HK-2 (cell line): ENCODE measurements around the gene PRKACG.
"Not testable (repeated sequence)": the region's sequence is repeated elsewhere in the genome, so short reads cannot be mapped to it uniquely, and the experiment has no call there.

Experiments
- DNase-seq: peaks from one replicate; pipeline ENCODE4 v3.0.0-alpha.2; 2018; ENCODE audit not compliant: unreplicated experiment

PRKACG gene

DNA sequence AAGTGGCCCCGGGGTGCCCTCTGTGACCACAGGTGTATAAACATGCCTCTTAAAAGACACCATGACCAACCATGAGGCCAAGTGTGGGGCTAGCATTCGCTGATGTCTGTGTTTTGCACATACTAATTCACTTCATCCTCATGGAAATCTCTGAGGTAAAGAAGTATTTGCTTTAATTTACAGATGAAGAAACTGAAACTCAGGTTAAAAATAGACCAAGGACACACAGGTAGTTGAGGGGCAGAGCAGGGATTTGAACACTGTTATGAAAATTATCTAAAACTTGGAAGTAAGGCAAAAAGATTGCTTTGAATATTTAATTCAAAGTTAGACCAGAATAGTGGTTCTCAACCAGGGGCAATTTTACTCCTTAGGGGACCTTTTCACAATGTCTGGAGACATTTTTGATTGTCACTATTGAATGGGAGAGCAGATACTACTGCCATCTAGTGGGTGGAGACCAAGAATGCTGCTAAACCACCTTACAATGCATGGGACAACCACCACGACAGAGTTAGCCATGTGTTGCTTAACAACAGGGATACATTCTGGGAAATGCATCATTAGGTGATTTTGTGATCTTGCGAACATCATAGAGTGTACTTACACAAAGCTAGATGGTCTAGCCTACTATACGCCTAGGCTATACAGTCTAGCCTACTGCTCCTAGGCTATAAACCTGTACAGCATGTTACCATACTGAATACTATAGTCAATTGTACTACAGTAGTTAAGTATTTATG, 13.6 kb upstream of the PRKACG start:
- DNase-seq, result no peak

DNA sequence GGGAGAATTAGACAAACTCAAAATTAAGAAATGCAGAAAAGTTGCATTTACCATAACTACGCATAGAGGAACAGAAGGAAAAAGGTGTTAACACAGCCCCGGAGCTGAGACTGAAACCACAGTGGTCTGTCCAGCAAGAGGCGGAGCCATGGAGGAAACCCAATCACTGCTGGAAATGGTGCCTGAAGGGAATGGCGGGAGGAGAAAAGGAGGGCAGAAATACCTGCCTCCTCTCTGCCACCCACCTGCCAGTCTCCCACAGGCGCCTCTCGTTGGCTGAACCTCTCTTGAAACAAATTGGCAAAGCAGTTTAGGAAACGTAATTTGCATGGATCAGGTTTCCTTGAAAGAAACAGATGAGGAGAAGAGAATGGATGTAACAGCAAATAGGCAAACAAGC, 9.7 kb upstream of the PRKACG start:
- no peak for DNase-seq

DNA sequence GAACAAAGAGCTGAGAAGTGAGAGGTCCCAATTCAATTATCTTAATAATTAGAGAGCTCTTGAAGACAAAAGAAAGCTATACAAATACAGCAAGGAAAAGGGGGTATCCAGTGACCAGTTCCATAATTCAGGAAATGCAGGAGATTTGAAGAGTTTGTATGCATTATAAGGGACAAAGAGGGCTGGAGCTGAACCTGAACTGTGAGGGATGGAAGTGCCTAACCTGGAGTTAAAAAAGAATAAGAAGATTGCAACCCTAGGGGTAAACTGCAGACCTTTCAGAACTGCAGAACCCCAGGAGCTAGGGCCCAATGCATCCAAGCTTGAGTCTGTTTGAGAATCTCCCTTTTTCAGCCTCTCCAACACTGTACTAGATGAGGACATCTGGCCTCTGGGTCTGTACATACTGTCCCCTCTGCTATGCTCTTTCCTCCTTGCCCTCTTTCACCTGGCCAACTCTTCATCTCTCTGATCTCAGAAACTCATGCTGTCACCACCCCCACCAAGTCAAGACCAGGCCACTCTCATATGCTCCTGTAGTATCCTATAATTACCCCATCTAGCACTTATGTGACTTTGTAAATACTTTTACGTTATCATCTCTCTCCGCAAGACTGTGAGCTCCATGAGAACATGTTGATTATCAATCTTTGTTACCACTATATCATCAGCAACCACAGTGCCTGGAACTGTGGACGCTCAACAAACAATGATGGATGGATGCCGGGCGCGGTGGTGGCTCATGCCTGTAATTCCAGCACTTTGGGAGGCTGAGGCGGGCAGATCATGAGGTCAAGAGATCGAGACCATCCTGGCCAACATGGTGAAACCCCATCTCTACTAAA, 6.6 kb upstream of the PRKACG start:
- DNase-seq, result no peak

DNA sequence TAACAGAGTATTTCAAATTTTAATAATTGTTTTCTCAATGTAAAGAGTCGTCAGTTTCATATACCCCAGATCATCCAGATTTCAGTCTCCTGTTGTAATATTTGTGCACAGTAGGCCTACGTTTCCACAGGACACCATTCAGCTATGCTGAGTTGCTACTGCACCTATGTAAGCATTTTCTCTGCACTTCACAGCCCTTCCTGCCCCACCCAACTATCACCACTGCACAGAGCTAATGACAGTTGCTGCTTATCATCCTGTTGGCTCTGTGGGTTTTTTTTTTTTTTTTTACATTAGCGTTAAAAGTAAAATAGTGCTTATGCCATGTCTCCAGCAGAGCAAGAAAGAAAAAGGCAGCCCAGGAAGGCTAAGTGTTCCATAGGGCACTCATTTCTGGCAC, 5.9 kb upstream of the PRKACG start:
- no peak for DNase-seq

DNA sequence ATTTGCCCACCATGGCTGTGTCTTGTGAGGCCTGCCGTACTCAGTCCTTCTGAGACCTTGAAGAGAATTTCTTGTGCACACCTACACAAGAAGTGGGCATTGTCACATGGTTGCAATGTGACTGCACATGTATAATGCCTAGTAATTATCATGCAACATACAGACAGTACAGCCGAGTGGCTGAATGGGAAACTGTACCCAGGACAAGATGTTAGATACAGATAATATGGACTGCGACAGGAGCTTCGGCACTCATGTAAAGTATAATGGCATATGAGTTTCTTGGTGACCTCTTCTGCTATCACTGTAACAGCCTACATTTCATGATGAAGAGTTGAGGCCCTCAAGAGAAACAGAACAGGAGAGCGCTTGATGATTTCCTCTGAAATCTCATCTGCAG, 4.8 kb upstream of the PRKACG start:
- no peak for DNase-seq

DNA sequence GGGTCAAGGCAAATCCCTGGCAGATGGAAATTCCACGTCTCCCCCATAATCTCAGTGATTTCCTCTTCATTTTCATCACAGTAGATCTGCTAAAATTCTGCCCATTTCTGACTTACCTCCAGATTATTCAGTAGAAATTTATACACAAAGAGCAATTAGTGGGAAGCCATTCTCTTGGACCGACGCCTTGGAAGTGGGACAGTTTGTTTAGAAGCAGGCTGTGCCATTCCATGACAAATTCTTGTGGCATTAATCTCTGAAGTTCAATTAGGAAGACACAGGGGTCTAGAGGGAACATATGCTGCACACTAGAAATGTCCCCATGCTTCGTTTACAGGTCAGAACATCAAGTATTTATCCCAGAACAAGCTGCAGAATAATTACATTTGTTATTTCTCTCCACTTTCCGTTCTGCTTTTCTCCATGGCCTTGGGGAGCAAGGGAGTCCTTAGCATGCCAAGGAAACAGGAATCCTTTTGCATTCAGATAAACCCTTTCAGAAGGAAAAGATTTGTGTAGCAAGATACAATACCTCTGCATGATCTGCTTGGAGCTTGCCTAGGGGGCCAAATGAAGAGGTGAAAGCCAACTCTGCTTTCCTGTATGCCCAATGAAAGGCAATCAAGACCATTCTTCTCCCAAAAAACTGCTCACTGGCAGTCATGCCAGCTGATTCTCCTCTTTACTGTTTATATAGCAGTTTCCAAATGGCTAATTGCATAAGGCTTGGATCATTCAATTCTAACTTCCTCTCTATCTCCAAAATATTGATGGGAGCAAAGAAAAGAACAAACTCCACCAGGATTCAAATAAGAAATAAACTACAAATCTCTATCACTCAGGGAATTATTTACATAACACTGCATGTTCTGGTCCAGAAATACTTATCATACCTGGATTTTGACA, 2.5 kb upstream of the PRKACG start:
- DNase-seq, result no peak

DNA sequence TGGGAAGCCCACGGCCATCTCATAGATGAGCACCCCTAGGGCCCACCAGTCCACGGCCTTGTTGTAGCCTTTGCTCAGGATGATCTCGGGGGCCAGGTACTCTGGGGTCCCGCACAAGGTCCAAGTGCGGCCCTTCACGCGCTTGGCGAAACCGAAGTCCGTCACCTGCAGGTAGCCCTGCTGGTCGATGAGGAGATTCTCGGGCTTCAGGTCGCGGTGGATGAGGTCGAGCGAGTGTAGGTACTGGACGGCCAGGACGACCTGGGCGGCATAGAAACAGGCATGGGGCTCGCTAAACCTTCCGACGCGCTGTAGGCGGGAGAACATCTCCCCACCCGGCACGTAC, 558 bp downstream of the PRKACG start:
- DNase-seq, result no peak

DNA sequence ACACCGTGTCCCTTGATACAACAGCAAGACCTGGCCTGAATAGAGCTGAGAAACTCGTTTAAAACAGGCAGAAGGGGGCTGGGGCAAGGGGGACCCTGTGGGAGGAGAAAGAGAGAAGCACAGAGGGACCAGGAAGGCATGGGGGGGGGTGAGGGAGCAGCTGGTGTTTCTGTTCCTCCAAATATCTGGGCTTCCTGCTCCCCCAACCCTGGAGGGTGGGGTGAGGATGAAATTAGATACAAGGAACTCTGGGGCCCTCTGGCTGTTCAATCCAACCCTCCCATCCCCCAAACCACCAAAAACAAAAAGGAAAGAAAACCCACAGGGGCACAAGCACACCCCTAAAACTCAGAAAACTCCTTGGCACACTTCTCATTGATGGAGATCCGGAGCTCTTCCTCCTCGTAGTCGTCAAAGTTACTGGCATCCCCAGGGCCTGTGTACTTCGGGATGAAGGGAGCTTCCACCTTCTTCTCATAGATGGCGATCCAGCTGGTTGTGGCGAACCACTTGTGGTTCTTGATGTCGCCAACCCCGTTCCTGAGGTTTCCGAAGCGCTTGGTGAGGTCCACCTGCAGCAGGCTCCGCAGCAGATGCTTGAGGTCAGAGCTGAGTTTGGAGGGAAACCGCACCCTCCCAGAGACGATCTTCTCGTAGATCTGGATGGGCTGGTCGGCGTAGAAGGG, 1.1 kb downstream of the PRKACG start:
- no peak for DNase-seq

DNA sequence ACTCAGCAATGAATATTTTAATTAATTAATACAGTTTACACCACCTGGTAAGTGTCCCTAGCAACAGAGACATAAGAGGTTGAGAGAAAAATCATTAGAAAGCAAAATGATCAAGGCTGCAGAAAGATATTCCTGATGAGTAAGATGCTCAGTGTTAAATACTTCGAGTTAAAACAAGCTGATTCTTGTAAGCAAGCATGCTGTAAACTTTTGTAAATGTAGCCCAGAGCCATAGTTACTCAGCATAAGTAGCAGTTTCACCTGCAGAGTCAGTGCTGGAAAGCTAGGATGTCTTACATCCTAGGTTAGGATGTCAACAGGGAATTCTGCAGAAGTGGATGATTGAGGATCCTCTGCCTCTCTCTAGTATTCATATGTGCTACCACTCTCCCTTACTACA, 4.2 kb downstream of the PRKACG start:
- no peak for DNase-seq

DNA sequence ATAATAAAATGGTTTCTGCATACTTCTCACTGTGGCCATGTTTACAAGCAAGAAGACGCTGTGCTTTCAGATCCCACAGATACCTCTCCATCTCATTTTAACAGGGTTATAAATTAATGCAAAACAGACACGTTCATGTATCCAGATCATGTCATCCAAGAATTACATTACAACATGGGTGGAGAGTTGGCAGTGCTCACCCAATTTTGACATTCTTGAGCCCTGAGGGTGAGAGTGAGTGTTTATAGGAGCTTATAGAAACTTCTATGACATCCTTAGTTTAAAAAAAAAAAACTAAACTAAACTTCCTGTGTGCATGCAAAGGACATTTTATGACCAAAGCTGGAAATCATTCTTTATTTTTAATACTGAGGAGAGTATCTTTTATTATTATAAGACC, 9.1 kb downstream of the PRKACG start:
- no peak for DNase-seq

DNA sequence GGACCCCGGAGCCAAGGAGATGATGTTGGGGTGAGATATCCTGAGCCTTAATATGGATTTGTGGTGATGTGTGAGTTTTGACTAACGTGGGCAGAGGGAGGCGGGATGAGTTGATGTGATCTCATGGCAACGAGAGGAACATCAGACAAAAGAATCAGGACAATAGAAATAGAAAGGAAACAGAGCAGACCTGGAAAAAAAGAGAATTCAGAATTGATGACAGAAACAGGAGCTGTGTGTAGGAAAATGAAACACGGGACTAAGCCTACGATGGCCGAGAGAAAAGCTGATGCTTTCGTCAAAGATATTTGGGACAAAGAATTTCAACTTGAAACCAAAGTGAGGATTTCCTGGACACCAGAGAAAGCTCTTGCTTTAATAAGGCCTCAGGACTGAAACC, 10.9 kb downstream of the PRKACG start:
- no peak for DNase-seq

DNA sequence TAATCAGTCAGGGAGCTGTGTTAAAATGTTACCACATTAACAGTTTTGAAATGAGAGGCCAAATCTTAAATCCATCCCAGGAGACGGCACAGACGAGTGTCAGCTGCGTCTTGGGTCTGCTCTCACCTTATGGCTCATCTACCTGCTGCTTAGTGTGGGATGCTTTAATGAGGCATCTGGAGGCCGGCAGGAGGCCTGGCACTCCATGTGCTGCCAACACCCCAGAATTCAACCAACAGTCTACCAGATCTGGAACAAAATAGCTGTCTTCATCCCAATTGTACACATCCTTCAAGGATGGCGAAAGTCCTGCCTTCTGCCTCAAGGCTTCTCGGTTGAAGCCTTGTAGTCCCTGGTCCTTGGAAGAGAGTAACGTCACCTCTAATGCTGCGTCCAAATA, 12.0 kb downstream of the PRKACG start:
- no peak for DNase-seq

DNA sequence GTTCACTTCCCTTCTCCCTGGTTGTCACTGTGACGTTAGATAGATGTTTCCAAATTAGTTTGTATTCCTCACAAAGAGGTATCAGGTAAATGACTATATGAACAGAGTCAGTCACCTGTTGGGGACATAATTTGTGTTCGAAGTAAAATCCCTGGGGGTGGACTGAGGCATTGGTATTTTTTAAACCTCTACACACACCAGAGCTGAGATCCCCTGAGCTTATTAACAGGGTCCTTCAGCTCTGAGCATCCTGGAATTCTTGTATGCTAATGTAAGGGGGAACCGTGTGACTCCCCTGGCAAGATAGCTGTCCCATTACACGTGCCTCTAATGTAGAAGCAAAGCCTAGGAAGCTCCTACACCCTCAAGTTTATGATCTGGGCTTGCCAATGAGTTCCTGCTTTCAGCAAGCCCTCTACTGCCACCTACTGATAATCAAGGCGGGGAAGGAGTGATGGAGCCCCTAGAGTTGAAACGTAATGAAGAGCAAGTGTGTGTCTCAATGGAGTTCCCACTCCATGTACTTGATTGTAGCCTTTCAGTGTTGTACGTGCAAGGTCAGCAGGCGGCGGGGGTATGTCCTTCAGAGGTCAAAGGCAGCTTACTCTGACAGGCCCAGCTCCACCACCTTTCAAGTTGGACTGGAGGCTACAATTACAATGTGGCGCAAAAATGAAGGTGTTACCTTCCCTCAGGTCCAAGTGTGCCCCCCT, 14.4 kb downstream of the PRKACG start:
- DNase-seq, result peak; percentile 2

DNA sequence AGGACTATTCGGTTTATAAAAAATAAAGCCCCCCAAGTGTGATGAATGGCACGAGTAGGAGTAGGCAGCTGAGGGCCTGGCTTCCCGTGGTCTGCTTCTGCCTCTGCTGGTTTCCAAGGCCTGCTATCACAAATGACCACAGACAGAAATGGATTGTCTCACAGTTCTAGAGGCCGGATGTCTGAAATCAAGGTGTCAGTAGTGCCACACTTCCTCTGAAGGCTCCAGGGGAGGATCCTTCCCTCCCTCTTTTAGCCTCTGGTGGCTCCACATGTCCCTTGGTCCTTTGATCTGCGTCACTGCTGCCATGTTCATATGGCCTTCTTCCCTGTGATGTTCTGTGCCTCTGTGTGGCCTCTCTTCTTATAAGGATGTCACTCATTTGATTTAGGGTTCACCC, 15.1 kb downstream of the PRKACG start:
- DNase-seq, result no peak

DNA sequence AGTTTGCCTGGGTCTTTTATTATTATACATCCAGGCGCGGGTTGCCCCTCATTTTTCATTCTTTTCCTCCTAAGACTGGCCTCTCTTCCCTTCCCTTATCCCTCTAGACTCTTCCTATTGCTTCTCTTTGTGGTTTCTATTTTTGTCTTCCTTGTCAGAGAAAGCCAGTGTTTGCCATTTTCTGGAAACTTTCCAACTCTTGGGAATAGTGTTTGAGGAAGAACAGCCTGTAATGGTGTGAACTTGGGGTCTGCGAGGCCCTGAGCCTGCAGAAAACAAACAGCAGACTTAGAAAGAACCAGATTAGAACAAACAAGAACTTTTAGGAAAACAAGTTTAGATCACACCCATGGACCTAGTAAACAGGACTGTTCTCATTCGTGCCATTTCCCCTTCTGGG, 15.5 kb downstream of the PRKACG start:
- no peak for DNase-seq

DNA sequence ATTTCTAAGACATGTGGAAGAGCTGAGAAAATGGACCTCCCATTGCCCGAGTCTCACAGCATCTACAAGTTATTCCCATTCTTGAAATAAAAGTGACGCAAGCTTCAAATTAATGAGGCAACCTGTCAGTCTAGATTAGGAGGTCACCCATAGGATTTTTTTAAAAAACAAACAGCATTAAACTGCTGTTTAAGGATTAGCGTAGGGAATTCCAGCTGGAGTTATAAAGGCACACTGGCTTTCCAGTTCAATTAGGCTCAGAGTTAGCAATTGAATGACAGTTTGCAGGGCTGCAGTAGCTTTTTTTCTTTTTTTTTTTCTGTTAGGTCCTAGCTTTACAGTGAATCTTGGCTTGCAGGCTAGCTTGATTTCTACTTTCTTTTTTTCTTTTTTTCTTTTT, 16.2 kb downstream of the PRKACG start:
- no peak for DNase-seq

DNA sequence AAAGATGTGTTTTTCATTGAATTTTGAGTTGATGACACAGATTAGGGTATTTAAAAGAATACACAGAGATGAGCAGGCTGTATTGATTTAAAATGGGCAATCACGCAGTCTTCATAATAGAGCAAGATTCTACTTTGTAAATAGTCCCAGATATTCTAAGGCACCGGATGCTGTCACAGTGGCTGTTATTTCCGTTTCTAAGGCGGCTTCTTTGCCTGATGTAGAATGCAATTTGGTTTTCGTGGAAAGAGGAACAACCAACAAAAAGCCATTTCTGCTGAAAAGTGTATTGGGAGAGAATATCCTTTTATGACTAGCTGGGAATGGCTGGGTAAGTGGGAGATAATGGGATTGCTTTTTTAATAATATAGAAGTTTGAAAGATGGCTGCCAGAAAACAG, 17.5 kb downstream of the PRKACG start:
- no peak for DNase-seq

DNA sequence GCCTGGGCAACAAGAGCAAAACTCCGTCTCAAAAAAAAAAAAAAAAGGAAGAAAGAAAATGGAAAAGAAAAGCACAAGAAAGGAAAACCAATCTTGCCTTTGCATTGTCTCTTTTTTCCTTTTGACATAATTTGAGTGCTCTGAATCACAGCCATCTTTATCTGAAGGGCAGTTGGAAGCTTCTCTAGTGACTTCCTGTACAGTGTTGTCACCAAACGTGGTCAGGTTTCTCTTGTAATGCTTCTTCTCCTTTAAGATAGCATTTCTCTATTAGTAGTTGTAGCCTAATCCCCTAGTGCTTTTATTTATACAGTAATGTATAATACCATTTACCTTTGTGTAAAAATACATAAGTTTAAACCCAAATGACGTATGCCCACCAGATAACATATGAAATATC, 18.1 kb downstream of the PRKACG start:
- DNase-seq, result no peak

DNA sequence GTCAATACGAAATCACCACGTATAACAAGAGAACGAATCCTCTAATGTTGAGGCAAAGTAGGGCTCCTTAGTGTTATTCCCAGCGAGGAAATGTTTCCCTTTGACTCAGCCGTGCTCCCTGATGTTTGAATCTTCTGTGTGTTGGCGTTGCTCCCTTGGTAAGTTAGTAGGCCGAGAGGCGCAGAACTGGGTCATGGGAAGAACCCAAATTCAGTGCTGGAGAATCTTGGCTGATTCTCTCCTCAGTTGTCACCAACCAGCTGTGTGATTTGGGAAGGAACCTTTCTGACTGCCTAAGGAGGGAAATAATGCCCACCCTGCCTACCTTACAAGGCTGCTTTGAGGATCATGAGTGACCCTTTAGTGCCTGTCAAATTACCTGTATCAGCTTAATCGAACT, 22.5 kb downstream of the PRKACG start:
- no peak for DNase-seq

DNA sequence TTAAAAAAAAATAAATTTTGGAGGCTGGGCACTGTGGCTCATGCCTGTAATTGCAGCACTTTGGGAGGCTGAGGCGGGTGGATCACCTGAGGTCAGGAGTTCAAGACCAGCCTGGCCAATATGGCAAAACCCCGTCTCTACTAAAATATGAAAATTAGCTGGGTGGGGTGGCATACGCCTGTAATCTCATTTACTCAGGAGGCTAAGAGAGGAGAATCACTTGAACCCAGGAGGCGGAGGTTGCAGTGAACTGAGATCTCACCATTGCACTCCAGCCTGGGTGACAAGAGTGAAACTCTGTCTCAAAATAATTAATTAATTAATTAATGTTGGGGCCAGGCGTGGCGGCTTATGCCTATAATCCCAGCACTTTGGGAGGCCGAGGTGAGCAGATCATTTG, 27.0 kb downstream of the PRKACG start:
- DNase-seq, result not testable (repeated sequence)
